CD4-positive, alpha-beta T cell treated with Interleukin-6 for 4 hours (primary cell): ENCODE results near the gene CACNA1C.
"Not testable (repeated sequence)": the region's sequence is repeated elsewhere in the genome, so short reads cannot be mapped to it uniquely, and the experiment has no call there.

Experiments used
- DNase-seq: peaks from one replicate; pipeline ENCODE4 v3.0.0-alpha.2; 2020; ENCODE audit warnings: mixed read lengths

CACNA1C gene

DNA sequence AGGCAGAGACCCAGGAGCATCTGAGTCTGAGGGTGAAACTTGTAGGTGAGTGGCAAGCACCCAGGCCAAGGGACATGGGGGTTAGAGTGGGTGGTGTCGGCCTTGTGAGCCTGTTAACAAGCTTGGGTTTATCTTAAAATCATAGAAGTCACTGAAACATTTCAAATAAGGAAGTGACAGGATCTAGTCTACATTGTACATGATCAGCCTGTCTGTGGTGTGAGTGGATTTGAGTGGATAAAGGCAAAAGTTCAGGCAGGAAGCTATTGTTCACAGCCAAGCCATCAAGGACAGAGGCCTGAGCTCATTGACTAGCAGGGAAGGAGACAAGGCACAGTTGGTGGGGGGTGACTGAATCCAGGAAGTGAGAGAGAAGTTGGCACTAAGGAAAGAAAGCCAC, 682.6 kb downstream of the CACNA1C start:
- DNase-seq = no peak

DNA sequence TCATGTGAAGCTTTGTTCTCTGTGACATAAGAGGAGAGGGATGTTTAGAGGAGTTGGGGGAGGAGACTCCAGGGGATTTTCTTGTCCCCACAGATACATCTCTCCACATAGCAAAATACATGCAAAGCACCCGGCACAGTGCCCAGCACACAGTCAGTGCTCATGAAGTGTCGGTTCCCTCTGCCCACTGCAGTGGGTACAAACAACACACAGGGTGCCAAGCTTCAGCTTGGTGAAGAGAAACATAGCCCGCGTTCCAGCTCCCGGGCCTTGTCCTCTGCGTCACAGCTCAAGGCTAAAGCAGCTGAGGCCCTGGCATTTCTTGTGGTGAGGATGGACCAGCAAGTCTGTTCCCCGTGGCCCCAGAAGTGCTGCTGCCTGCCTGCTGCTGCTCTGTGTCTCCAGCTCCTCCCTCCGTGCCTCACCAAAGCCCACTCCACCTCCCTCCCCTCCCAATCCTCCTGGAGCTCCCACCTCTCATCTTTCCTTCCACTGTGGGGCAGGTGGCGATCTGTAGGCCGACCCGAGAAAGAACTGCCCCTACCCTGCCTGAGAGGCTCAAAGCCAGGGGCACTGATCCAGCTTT, 685.0 kb downstream of the CACNA1C start:
- DNase-seq = no peak

DNA sequence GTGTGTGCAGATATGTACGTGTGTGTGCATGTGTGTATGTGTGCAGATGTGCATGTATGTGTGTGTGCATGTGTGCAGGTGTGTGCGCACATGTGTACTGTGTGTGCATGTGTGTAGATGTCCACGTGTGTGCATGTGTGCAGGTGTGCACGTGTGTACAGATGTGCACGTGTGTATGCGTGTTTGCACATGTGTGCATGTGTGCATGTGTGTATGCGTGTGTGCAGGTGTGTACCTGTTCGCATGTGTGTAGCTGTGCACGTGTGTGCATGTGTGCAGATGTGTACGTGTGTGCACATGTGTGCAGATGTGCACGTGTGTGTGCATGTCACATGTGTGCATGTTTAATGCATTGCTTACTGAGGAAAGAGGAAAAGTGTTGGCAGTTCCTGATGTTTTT, 686.3 kb downstream of the CACNA1C start:
- no peak for DNase-seq

DNA sequence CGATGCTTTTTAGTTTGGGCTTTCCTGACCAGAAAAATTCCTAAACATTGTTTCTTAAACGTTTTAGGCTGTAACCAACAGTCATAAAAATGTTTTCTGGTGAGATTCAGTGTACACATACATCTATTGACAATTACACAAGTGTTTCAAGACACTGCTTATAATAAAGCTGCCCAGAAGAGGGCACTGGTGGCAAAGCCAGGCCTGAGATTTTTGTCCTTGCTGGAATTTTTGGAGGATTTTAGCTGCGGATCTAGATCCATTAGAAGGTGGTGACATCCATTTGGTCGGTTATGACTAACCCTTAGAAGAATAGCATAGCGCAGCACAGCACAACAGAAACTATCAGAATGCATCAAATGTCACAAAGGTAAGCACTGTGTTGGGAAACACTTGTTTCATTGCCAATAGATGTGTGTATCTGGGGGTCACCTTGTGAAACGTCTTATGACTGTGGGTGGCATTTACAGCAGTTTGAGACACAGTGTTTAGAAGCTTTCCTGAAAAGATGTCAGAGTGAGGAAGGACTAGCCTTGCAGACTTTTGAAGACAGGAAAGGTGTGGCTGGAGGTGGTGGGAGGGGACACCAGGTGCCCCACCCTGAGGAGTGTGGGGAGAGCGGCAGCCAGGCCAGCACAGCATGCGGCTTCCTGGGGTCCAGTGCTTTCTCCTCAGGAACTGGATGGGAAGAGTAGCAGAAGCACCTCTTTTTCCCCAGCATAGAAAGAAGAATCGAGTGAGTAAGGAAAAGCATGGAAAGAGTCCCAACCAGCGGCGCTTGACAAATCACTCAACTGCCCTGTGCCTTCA, 687.2 kb downstream of the CACNA1C start:
- DNase-seq = no peak

DNA sequence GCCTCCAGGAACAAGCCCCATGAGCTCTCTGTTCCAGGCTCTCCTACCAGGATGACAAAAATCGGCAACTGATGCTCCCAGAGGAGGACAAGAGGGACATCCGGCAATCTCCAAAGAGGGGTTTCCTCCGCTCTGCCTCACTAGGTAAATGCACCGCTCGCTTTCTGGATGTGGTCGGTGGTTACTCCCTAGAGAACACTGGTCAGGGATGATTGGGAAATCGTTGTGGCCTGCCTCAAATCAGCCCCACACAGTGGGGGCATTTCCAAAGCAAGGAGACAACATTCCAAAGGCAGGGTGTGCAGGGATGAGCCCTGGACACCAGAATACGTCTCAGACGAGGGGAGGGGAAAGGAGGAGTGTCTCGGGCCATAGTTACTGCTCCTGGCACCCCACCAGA, 689.2 kb downstream of the CACNA1C start:
- not testable (repeated sequence) for DNase-seq

DNA sequence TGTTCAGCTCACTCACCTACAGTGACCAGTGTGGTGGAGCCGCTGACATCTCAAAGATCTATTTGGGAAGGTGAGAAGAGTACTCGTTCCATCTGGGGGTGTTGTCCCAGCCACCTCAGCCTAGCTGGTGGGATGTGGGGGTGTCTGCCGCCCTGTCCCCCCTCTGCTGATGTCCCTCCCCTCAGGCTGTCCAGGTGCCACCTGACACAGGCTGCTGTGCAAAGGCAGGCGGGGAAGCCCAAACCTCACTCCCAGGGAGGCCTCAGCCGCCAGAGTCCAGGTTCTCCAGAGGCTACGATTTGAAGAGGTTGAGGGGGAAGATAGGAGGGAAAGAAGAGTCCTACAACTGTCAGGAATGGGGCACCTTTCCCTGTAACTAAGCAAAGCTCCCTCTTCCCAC, 690.7 kb downstream of the CACNA1C start:
- no peak for DNase-seq

DNA sequence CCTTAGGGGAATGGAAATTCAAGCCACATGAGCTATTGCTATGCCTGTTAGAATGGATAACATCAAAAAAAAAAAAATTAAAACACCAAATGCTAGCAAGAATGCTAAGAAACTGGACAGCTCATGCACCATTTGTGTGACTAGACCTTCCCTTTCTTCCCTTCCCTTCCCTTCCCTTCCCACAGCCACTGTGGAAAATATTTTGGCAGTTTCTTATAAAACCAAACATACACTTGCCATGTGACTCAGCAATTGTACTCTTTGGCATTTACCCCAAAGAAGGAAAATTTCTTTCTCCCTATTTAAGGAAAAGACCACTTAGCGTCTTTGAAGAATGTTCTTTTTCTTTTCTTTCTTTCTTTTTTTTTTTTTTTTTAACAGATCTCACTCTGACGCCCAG, 692.9 kb downstream of the CACNA1C start:
- no peak for DNase-seq
